H9 (cell line): ENCODE measurements around the gene TUT4. TPM values are rescaled to one million over a fixed set of nuclear protein-coding genes. Genes with fewer than 3 reads are reported as not detected.
A peak's percentile ranks its signal among the peaks of the same experiment; 100 is the strongest.

ENCODE experiments used
- DNase-seq: peaks from one replicate; pipeline ENCODE4 v3.0.0-alpha.2; 2017
- H2AFZ ChIP-seq: one replicate; pipeline ENCODE4 v1.6.1; 2013; ENCODE audit warnings: mild to moderate bottlenecking, low read length, control low read depth, moderate library complexity
- H2AK5ac ChIP-seq: 2 replicates; pipeline ENCODE4 v1.6.1; 2013; ENCODE audit warnings: low read length, control low read depth, mixed read lengths; ENCODE audit not compliant: insufficient read length
- H2BK120ac ChIP-seq: one replicate; pipeline ENCODE4 v1.6.1; 2013; ENCODE audit warnings: low read depth, mild to moderate bottlenecking, low read length, control low read depth, inconsistent platforms; ENCODE audit not compliant: poor library complexity, severe bottlenecking
- H2BK12ac ChIP-seq: 2 replicates; pipeline ENCODE4 v1.6.1; 2013; ENCODE audit warnings: low read length, control low read depth, mixed read lengths, low read depth; ENCODE audit not compliant: insufficient read length
- H2BK15ac ChIP-seq: 2 replicates; pipeline ENCODE4 v1.6.1; 2013; ENCODE audit warnings: low read depth, low read length, control low read depth
- H2BK20ac ChIP-seq: one replicate; pipeline ENCODE4 v1.6.1; 2013; ENCODE audit warnings: low read depth, mild to moderate bottlenecking, low read length, control low read depth, inconsistent platforms; ENCODE audit not compliant: poor library complexity, severe bottlenecking
- H2BK5ac ChIP-seq: 2 replicates; pipeline ENCODE4 v1.6.1; 2013; ENCODE audit warnings: low read length, control low read depth, mixed read lengths; ENCODE audit not compliant: insufficient read length
- H3K14ac ChIP-seq: 2 replicates; pipeline ENCODE4 v1.6.1; 2013; ENCODE audit warnings: low read length, control low read depth; ENCODE audit not compliant: insufficient read depth
- H3K18ac ChIP-seq: 2 replicates; pipeline ENCODE4 v1.6.1; 2013; ENCODE audit warnings: low read depth, mild to moderate bottlenecking, mixed read lengths, low read length, control low read depth; ENCODE audit not compliant: insufficient read length
- H3K23ac ChIP-seq: 2 replicates; pipeline ENCODE4 v1.6.1; 2013; ENCODE audit warnings: low read length, control low read depth, mixed read lengths, low read depth; ENCODE audit not compliant: insufficient read length
- H3K23me2 ChIP-seq: 2 replicates; pipeline ENCODE4 v1.6.1; 2013; ENCODE audit warnings: low read depth, mild to moderate bottlenecking, mixed read lengths, low read length, control low read depth; ENCODE audit not compliant: insufficient read length, poor library complexity, severe bottlenecking
- H3K27ac ChIP-seq: 2 replicates; pipeline ENCODE4 v1.5.1; 2013; ENCODE audit warnings: low read length, control low read depth, mixed read lengths, low read depth; ENCODE audit not compliant: insufficient read length
- H3K27me3 ChIP-seq: 2 replicates; pipeline ENCODE4 v1.6.1; 2013; ENCODE audit warnings: low read length, control low read depth, inconsistent platforms; ENCODE audit not compliant: insufficient read depth
- H3K4ac ChIP-seq: 2 replicates; pipeline ENCODE4 v1.6.1; 2013; ENCODE audit warnings: low read depth, mild to moderate bottlenecking, control low read depth, inconsistent platforms, low read length, moderate library complexity
- H3K4me1 ChIP-seq: 2 replicates; pipeline ENCODE4 v1.6.1; 2013; ENCODE audit warnings: low read length, control low read depth, inconsistent platforms; ENCODE audit not compliant: insufficient read depth
- H3K4me2 ChIP-seq: 2 replicates; pipeline ENCODE4 v1.6.1; 2013; ENCODE audit warnings: low read length, control low read depth, mixed read lengths; ENCODE audit not compliant: insufficient read length, insufficient read depth
- H3K56ac ChIP-seq: 2 replicates; pipeline ENCODE4 v1.6.1; 2013; ENCODE audit warnings: low read depth, mild to moderate bottlenecking, mixed read lengths, low read length, control low read depth; ENCODE audit not compliant: insufficient read length
- H3K79me1 ChIP-seq: 2 replicates; pipeline ENCODE4 v1.6.1; 2013; ENCODE audit warnings: low read depth, mild to moderate bottlenecking, moderate library complexity, low read length, control low read depth, inconsistent platforms; ENCODE audit not compliant: insufficient read depth, poor library complexity, severe bottlenecking
- H3K79me2 ChIP-seq: 2 replicates; pipeline ENCODE4 v1.6.1; 2013; ENCODE audit warnings: low read length, control low read depth, inconsistent platforms; ENCODE audit not compliant: insufficient read depth
- H3K9ac ChIP-seq: 2 replicates; pipeline ENCODE4 v1.6.1; 2013; ENCODE audit warnings: low read length, control low read depth, mixed read lengths; ENCODE audit not compliant: insufficient read length; ENCODE audit errors: extremely low read depth
- H3K9me3 ChIP-seq: one replicate; pipeline ENCODE4 v1.6.1; 2013; ENCODE audit warnings: low read depth, low read length, inconsistent platforms; ENCODE audit not compliant: control insufficient read depth
- H3T11ph ChIP-seq: one replicate; pipeline ENCODE4 v1.6.1; 2013; ENCODE audit warnings: mild to moderate bottlenecking, low read length, control low read depth, inconsistent platforms
- H4K20me1 ChIP-seq: one replicate; pipeline ENCODE4 v1.6.1; 2013; ENCODE audit not compliant: control insufficient read depth, insufficient read length, insufficient read depth
- H4K5ac ChIP-seq: 2 replicates; pipeline ENCODE4 v1.6.1; 2013; ENCODE audit warnings: low read depth, mild to moderate bottlenecking, mixed read lengths, low read length, control low read depth; ENCODE audit not compliant: insufficient read length
- H4K8ac ChIP-seq: replicated peaks from 2 replicates; pipeline ENCODE4 v1.6.1; 2013; ENCODE audit warnings: low read length, control low read depth, mixed read lengths, low read depth; ENCODE audit not compliant: insufficient read length
- H4K91ac ChIP-seq: 2 replicates; pipeline ENCODE4 v1.6.1; 2013; ENCODE audit warnings: low read depth, mild to moderate bottlenecking, moderate library complexity, mixed read lengths, low read length, control low read depth; ENCODE audit not compliant: insufficient read length
- H3K27ac Mint-ChIP-seq, 3 experiments: 2 replicates in 2 of 3; 3 replicates in 1 of 3; pipeline ENCODE4 v1.8.0; 2020 to 2021; ENCODE audit warnings: mixed read lengths in 3 of 3, mild to moderate bottlenecking in 1 of 3, moderate library complexity in 1 of 3
- H3K27me3 Mint-ChIP-seq: 2 replicates; pipeline ENCODE4 v1.8.0; 2021; ENCODE audit warnings: low read depth, mild to moderate bottlenecking, moderate library complexity, mixed read lengths
- H3K36me3 Mint-ChIP-seq, 3 experiments: 2 replicates in 2 of 3; 3 replicates in 1 of 3; pipeline ENCODE4 v1.8.0; 2020 to 2021; ENCODE audit warnings: low read depth in 3 of 3, mixed read lengths in 3 of 3; ENCODE audit not compliant: insufficient read depth in 1 of 3
- H3K4me1 Mint-ChIP-seq, 2 experiments: 2 replicates each; pipeline ENCODE4 v1.8.0; 2020; ENCODE audit warnings: mixed read lengths in 2 of 2
- H3K4me3 Mint-ChIP-seq, 2 experiments: 2 replicates in 1 of 2; 3 replicates in 1 of 2; pipeline ENCODE4 v1.8.0; 2020 to 2021; ENCODE audit warnings: mild to moderate bottlenecking in 2 of 2, mixed read lengths in 2 of 2, moderate library complexity in 1 of 2
- H3K9me3 Mint-ChIP-seq, 2 experiments: 2 replicates in 1 of 2; 3 replicates in 1 of 2; pipeline ENCODE4 v1.8.0; 2020; ENCODE audit warnings: mild to moderate bottlenecking in 2 of 2, mixed read lengths in 2 of 2, moderate library complexity in 1 of 2
- CTCF ChIP-seq: fragments of 200-600 bp; sonication (generic); conservative IDR thresholded peaks from 3 replicates; pipeline ENCODE4 v1.8.0; 2021; ENCODE audit warnings: antibody characterized with exemption, mild to moderate bottlenecking
- WGBS: extraction: QIAGEN DNeasy Blood & Tissue Kit; methylation state at CpG from one replicate; pipeline ENCODE4 v1.1.7; 2013; ENCODE audit warnings: missing lambda C conversion rate, low lambda C conversion rate, mixed read lengths; ENCODE audit not compliant: insufficient read length; ENCODE audit errors: extremely low coverage; 5-methylcytosine and 5-hydroxymethylcytosine counted together
- total RNA-seq: library from RNA; stranded (reverse); gene quantifications from 2 replicates; pipeline ENCODE4 v1.2.1, GENCODE V29; 2021

The TUT4 gene
- total RNA-seq, 1 experiment from 2014 or later = 59.3 TPM

- Mint-ChIP-seq H3K9me3 (no peaks in the 10 kb centered on the region), H3K4me1 (no peaks in the 10 kb centered on the region), H3K4me3 (no peak overlapping the region), H3K27ac (0 out of 7 replicates have a peak overlapping the region, but pooled peaks of 1 of the 3 experiments have one; percentile 9), H3K36me3 (peaks cover 0 to 8% (median 0%) of the 10 kb centered on the region in 3 experiments; a peak in 4 of 7 replicates), H3K27me3 (no peaks in the 10 kb centered on the region)
- Histone ChIP-seq H2BK15ac (no peak overlapping the region), H3K79me1 (no peaks in the 10 kb centered on the region), H3K18ac (no peak overlapping the region), H3K14ac (no peak overlapping the region), H3K79me2 (no peaks in the 10 kb centered on the region), H3T11ph (no peak overlapping the region), H3K27ac (no peak overlapping the region), H3K4ac (no peak overlapping the region), H3K56ac (no peak overlapping the region), H2BK20ac (no peak overlapping the region), H2BK120ac (no peak overlapping the region), H2AK5ac (no peak overlapping the region), H2AFZ (no peak overlapping the region), H4K20me1 (no peaks in the 10 kb centered on the region), H2BK5ac (no peak overlapping the region), H4K8ac (no peak overlapping the region), H4K5ac (no peak overlapping the region), H3K23me2 (no peaks in the 10 kb centered on the region), H3K27me3 (no peaks in the 10 kb centered on the region), H3K23ac (no peak overlapping the region), H3K4me2 (no peak overlapping the region), H3K4me1 (no peaks in the 10 kb centered on the region), H3K9me3 (no peaks in the 10 kb centered on the region), H4K91ac (no peak overlapping the region), H3K9ac (no peak overlapping the region), H2BK12ac (no peak overlapping the region)
- TF ChIP-seq CTCF = no peak
- no CpG with 5 or more reads among the region's 7 CpGs for WGBS
- DNase-seq = no peak
Measured at GRCh38 chr1:52482326-52483004, 70.4 kb downstream of the TUT4 start.
